ENCODE results near the gene EVX1.

The EVX1 gene

DNA sequence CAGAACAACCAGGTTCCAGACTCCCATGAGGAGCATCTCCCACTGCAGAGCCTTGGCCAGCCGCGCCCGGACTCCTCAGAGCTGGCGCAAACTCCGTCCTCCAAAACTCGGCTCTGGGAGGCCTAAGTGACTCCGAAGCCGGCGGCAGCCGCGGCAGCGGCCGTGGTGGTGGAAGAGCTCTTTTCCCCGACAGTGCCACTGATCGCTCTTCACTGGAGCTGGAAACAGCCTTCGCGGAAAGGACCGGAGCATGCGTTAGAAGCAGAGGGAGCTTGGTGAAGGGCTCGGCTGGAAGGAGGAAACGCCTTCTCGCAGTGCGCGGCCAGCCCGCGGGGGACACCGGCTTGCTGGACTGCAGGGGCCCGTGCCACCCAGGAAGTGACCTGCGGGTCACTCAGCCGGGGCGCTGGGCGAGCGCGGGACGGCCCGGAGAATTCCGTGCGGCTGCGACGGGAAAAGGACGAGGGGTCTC lies 37.7 kb upstream of the EVX1 start:
- DNase-seq (ENCODE audit: low read depth in 2 of 3, low spot score in 1 of 3), result no peak

DNA sequence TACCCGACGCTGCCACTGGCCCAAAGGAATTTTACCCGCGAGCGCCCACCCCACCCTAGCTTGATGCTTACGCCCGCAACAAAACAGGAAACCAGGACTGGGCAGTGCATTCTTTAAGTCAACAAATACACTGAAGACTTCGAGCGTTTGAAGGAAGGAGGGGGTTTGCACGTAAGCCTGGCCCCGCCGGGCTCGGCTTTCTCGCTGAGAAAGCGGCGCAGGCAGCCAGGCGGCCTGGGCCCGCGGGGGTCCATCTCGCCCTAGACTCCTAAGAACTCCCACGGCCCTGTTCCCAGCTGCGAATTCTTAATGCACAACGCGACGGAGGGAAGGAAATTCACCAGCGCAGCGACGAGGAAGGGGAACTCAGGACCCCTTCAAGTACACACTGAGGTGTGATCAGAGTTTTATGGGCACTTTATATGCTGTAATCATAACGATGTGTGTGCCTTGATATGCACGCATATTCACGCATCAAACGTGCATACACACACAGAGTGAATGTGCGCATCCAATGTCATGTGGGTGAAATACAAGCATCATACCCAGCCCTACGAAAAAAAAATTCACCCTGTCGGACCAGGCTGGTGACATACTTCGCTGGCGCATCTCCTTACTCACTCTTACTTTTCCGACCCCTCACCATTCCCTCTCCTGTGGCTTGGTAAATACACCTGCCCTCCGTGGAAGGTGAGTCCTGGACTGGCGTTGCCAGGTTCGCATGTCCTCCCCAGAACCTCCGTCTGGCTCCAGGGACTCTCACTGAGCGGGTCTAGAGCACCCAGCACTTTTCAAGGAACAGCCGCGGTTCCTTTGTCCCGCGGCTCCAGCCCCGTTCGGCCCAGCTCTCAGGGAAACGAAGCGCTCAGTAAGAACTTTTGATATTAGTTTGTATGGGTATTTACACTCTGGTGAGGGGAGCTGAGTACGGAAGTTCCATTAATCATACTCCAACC lies 37.0 kb upstream of the EVX1 start:
- DNase-seq (ENCODE audit: low read depth in 2 of 3, low spot score in 1 of 3), result no peak

DNA sequence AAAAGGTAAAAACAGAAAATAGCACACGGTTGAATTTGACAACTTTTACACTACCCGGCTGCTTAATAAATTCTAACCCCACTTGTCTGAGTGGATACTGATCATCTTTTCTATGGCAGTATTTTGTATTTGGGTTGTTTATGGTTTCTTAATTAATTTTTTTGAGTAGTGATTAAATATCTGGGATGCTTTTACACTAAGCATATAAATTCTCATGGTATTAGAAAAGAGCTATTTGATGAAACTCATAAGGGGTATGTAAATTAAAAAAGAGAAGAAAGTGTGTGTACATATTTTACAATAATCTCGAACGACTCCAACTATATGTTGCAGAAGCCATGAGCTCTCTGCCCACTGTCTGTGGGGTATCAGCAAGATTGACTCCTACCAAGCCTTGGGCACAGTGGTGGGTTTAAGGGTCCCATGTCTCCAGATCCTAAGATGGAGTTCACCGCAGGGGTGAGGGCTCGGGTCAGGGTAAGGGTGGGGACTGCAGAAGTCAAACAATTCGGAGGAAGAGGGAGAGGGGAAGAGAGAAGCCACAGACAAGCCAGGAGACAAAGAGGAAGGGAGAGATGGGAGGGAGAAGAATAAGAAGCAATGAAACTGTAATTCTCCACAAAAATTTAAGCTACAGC lies 35.1 kb upstream of the EVX1 start:
- DNase-seq (ENCODE audit: low read depth in 2 of 3, low spot score in 1 of 3), result no peak

DNA sequence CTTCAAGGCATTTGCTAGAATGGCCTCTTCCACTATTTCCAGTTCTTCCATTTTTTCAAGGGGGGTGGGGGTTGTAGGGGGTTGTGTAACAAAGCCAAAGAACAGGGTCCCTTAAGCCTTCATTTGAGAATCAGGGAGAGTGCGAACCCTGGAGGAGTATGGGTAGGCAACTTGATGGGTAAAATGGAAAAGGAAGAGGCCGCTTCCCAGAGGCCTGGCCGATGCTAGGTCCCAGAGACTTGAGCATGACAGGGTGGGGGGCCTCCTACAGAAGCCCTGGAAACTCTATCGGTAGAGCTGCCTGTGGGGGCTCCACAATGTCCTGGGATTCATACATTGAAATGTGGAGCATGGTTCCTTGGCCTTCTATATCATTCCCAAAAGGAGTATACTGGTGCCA lies 33.6 kb upstream of the EVX1 start:
- no peak for DNase-seq (ENCODE audit: low read depth in 2 of 3, low spot score in 1 of 3)

DNA sequence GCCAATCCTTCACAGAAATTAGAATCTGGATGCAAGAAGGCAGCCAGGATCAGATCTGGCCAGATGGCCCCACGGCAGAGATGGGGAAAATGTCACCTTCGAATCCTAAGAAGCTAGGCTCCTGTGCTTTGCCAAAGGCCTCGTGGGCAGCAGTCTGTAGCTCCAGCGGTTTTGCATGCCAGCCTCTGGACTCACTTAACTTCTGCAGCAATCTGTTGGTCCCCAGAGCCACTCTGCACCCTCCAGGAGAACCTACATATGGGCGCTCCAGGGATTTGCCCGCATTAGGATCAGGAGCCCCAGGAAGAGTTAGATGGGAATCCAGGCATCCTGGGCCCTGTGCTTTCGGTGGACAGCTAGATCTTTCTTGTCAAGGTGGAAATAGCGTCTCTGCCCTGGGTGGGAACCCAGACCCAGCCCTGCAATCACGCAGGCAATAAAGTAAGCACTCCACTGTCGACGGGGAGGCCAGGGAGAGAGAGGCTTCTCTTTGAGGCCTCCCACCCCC lies 32.6 kb upstream of the EVX1 start:
- no peak for DNase-seq (ENCODE audit: low read depth in 2 of 3, low spot score in 1 of 3)

DNA sequence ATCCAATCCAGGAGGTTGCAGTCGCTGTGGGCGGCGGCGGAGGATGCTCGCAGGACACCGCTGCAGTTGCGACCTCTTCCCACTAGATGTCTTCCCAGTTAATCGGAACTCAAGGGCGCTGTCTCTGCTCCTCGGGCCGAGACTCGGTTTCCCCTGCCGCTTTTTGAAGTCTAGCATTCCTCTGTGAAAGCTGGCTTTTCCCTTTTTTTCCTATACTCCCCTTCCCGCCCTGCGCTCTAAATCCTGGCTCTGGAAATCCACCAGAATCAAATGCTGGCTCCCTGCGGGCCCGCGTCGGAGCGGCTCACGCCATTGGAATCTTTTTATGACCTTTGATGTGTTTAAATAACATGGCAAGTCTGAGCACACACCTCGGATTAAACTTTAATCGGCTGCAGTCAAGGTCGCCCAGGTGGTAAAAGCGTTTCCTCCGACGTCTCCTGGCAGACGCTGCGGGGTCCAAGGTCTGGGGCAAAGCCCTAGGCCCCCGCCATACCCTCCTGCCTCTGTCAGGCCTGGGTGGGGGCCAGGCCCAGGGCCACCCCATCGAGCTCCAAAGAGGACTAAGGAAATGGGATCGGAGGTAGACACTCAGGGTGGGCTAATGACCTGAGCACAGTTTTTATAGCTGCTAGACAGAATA lies 32.0 kb upstream of the EVX1 start:
- peak in 2 of 3 donors; percentile 10 to 50 for DNase-seq (ENCODE audit: low read depth in 2 of 3, low spot score in 1 of 3)

DNA sequence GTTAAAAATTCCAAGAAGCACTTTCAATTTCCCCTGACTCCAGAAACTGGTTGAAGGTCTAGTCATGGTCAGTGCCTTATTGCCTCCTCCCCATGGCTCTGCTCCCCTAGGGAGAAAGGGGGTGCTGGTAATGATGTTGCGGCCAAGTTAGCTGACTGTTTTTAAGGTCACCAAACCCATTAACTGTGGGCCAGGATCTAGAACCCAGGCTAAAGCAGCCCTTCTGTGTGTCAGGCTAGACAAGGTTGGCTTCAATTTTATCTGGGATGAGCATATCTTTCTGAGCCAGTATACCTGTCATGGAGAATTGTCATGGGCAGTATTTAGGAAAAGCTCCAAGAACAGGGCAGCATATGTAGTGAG lies 31.5 kb upstream of the EVX1 start:
- no peak for DNase-seq (ENCODE audit: low read depth in 2 of 3, low spot score in 1 of 3)

DNA sequence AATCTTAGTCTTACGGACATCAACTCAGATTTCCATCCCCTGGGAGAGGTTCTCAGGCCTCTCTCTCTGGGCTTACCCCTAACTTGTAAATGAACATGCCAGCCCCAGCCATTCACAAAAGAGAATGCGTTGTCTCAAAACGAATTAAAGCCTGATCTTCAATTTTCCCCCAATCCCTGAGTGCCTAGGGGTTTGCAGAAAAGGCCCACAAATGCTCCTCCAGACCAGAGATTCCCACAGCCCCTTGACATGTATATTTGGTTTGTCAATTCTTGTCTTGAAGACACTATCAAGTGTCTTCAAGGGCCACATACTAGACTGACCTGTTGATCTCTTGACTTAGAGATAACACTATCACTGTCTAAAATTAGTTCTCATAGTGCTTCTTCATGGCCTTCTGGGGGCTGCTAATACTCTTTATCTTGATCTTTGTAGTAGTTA lies 30.8 kb upstream of the EVX1 start:
- DNase-seq (ENCODE audit: low read depth in 2 of 3, low spot score in 1 of 3), result no peak

DNA sequence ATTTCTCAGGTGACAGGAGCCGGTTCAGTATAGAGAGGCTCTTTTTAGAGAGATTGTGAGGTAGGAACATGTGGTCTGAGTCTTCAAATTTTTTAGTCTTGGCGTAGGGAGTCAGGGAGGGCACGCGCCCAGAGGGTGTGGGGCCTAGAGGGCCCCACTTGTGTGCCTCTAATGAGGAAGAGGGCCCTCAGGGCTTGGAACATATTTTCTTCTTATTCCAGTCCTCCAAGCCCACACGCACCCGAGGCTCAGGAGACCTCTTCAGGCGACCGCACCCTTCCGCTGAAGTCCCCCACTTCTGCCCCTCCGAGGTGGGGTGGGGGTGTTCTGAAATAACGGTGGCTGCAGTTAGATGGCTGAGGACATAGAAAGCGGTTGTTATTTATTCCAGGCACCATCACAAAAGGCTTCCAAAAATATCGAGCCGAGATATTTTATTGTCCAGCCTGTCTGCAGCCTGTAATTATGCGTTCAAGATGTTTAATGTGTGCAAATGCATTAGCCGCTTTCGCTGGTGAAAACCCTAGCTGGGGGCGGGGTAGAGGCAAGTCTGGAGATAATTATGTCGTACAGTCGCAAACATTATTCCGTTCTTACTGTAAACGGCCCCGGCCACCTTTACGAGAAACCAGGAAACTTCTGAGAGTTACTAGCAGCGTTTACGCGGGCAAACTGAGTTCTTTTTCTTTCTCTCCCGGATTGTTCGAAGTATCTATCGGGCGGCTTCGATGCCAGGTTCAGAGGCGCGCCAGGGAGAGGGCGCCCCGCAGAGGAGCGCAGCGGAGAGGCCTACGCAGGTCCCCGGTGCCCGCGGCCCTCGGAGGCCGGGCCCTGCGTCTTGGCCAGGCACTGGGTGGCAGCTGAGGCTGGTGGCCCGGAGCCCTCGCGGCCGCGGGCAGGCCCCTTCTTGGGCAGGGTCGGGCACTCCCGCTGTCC lies 29.8 kb upstream of the EVX1 start:
- no peak for DNase-seq (ENCODE audit: low read depth in 2 of 3, low spot score in 1 of 3)

DNA sequence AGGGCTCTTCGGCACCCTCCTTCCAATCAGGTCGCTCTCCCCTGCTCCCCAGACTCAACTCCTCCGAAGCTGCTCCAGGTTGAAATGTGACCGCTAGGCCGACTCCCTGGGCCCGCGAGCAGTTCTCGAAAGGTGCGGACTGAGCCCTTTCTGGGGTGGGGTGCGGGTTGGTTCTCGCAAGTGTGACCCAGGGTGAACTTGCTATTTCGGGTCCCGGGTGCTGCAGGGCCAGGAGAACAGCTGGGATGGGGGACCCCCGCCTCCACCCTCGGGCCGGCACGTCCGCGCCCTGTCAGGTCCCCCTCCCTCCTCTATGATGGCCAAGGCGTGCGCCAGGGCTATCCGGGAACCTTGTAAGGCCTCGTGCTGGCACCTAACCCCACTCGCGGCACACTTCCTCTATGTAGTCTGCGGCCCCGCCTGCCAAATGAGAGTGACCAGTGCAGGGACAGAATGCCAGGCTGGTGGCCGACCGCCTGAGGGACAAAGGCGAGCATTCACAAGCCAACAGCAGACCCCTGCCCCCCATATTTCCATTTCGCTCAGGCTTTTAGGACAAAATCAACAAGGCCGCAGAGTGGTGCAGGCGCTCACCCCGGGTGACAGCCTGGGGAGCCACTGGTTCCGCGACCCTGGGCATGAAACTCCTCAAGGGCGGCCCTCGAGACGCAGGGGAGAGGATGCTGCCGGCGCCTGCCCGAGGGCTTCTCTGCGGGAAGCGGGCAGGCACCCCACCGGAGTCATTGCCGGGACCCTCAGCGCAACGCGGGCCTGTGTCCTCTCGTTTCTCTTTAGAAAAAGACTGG lies 29.0 kb upstream of the EVX1 start:
- no peak for DNase-seq (ENCODE audit: low read depth in 2 of 3, low spot score in 1 of 3)

DNA sequence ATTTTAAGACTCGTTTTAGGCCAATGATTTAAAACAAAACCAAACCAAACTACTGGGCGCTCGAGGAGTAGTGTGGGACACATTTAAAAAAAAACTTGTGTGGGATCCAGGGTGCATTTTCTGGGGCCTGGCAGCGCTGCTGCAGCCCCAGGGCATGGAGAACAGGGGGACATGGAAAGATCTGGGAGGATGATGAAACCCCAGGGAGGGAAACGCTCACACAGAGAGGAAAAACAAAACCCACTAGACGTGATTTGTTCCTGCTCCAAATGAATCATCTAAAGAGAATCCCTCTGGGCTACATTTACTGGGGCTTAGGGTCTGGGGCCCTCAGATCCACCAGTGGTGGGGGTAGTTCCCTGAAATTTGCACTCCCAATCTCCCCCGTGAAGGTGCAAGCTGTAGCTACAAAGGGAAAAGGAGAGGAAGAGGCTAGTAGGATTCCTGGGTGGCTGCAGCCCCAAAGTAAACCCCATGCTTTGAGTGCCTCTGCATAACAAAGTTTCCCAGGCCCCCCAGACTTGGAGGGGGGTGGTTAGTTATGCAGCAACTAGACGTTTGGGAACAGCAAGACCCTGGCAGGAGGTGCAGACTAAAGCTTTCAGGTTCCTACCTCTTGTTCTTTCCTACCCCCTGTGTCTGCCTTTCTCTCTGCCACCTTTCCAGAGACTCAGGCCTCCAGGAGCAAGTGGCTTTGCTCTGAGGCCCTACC lies 28.2 kb upstream of the EVX1 start:
- DNase-seq (ENCODE audit: low read depth in 2 of 3, low spot score in 1 of 3), result no peak

DNA sequence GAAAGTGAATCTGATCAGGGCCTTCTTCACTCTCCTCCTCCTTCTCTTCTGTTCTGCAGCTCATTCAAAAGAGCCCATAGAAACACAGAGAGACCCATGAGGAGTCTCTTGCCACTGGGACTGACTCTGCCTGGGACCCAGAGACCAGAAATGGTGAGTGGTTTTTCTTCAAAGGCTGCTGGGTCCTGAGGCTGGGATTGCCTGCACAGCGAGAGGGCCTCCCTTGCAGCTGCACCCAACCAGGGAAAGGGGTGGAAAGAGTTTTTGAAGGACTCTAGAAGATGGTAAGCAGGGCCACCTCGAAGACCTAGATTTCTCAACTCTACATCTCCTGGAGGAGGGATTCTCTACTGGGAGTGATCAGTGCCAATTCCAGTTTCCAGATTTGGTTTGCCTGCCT lies 27.2 kb upstream of the EVX1 start:
- no peak for DNase-seq (ENCODE audit: low read depth in 2 of 3, low spot score in 1 of 3)

DNA sequence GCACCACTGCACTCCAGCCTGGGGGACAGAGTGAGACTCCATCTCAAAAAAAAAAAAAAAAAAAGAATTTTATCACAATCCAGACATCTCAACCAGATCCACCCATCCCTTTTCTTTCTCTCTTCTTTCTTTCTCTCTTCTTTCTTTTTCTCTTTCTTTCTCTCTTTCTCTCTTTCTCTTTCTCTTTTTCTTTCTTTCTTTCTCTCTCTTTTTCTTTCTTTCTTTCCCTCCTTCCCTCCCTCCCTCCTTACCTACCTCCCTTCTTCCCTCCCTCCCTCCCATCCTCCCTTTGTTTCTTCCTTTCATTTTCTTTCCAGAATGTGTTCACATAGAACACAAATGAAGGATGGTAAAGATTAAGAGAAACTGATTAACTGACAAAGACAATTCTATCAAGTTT lies 24.7 kb upstream of the EVX1 start:
- DNase-seq (ENCODE audit: low read depth in 2 of 3, low spot score in 1 of 3), result no peak

DNA sequence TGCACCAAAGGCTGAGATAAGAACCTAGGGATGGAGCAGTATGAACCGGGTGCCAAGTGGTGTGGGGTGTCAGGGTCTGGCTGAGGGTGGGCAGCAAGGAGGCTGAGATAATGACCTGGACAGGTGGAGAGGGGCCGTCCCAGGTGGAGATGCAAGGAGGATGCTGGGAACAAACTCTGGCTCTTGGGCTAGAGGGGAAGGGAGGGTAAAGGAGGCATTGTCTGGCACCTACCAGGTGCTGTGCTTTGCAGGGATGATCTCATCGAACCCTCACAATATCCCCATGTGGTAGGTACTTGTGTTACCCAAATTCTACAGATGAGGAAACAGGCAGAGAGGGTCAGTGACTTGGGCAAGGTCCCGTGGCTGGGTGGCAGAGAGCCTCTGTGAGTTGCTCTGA lies 22.8 kb upstream of the EVX1 start:
- no peak for DNase-seq (ENCODE audit: low read depth in 2 of 3, low spot score in 1 of 3)

DNA sequence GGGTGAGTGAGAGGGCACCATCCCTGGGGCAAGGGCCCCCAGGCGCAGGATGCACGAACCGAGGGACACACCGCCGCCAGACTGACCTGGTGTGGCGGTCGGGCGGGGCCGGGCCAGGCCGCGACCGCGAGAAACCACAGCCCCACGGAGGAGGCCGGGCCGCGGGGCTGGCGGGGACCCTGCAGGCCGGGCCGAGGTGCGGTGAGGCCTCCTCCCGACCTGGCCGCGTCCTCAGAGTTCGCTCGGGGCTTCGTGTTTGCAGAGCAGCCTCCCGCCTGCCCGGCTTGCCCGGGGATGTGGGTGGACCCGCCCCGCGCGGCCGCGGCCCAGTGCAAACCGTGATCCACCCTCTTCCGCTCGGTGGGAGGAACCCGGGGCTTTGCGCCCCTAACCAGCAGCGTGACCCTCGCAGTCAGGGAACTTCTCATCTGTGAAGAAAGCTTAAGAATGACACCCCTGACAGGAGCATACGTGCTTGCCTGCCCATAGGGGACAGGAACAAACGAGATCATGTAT lies 22.1 kb upstream of the EVX1 start:
- no peak for DNase-seq (ENCODE audit: low read depth in 2 of 3, low spot score in 1 of 3)

DNA sequence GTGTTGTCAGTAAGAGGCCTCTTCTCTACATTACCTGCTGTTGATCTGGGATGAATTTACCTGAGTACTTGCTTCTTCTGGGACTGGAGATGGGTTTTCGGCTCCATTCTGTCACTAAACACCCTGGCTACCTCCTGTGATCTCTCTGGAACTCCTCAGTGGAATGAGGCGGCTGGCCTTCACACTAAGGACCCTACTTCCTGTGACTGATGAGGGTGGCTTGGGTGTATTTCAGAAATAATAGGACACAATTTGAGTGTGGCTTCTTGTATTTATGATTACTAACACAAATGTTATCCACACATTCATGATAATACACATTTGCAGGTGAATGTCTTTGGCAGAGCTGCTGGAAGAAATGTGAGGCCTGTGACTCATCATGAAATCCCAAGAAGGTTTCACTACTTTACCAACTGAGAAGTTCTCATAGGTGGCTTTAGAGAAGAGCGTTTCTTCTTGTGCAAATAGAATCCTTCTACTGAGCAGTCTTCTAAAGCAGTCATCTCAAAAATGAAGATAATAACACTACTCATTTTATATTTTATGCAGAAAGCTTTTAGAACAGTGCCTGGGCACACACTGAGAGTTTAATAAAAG lies 21.3 kb upstream of the EVX1 start:
- DNase-seq (ENCODE audit: low read depth in 2 of 3, low spot score in 1 of 3), result no peak

DNA sequence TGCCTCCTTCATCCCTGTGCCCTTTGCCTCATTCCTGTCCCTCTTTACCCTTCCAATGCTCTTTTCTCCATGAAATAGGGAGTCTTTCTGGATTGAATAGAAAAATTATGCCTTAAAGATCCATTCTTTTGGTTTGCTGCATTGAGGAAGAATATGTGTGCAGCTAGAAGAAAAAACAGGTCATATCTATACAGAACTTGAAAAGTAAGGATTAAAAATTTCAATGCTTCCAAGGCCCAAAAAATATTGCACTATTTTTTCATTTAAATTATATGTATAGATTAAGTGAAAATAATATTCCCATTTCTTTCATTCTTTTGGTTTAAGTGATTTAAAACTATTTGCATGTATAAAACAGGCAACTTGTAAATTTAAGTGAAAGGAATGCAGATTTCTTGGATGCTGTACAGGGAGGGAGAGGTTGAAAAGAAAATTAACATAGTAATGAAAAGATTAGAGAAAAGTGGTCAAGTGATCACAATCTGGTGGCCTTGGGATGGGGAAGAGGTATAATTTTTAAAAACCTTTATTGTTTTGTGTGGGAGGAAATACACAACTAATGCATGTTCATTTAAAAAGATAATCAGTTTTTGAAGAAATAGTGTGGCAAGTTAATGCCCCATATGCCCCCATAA lies 18.5 kb upstream of the EVX1 start:
- no peak for DNase-seq (ENCODE audit: low read depth in 2 of 3, low spot score in 1 of 3)

Data from stimulated activated CD4-positive, alpha-beta T cell treated with anti-CD3 and anti-CD28 coated beads, Interleukin-12 subunit alpha, Interleukin-12 subunit beta, amount 100 ng/mL, for 48 hours (primary cell).